ENCODE data around the gene BDKRB1. TPM values are rescaled to one million over a fixed set of nuclear protein-coding genes. Genes with fewer than 3 reads are reported as not detected.

BDKRB1 gene
- total RNA-seq, 2 experiments from 2014 or later, result not detected

DNA sequence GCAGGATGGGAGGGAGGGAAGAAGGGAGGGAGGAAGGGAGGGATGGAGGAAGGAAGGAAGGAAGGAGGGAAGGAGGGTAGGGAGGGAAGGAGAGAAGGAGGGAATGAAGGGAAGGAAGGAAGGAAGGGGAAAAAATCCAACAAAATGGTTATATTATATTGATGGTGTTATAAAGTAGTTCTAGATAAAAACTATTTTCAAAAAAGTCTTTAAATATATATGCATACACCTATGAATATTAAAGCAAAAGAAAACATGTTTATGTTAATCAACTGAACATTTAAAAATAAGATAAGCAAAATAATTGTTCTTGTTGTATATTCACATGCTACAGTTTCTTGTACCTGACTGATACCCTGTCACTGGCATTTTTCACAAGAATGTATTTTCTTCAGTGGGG is 1.9 kb downstream of the BDKRB1 start:
- Mint-ChIP-seq H3K36me3 (no peaks in the 10 kb centered on the region), H3K9me3 (ENCODE audit: low read depth) (no peaks in the 10 kb centered on the region), H3K4me1 (no peaks in the 10 kb centered on the region), H3K27ac (no peak overlapping the region), H3K27me3 (peaks cover 52% of the 10 kb centered on the region), H3K4me3 (no peak overlapping the region)
- DNase-seq, result no peak
- no peak for ATAC-seq
- CTCF ChIA-PET, result no interaction called here

GRCh38 chr14:96260341-96260821 is 4.4 kb downstream of the BDKRB1 start:
- Mint-ChIP-seq H3K4me3 (no peak overlapping the region), H3K9me3 (ENCODE audit: low read depth) (no peaks in the 10 kb centered on the region), H3K27me3 (peaks cover 47% of the 10 kb centered on the region), H3K27ac (no peak overlapping the region), H3K4me1 (no peaks in the 10 kb centered on the region), H3K36me3 (no peaks in the 10 kb centered on the region)
- no peak for DNase-seq
- CTCF ChIA-PET, result no interaction called here
- ATAC-seq, result no peak

DNA sequence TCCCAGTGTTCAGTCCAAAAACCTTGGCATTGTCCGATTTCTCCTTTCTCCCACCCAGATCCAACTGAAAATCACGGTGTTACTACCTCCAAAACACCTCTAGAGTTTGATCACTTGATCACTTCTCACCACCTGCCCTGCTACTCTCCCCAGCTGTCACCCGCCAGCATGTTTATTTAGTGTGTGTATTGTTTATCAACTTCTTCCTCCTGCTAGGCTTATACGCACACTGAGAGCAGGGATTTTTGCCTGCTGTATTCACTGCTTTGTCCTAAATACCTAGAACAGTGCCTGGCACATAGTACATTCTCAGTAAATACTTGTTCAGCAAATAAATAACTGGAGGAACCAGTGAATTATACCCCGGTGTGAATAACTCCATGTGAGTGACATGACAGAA is 5.0 kb downstream of the BDKRB1 start:
- ATAC-seq (no peak), DNase-seq (no peak)
- Mint-ChIP-seq H3K4me1 (no peaks in the 10 kb centered on the region), H3K27ac (no peak overlapping the region), H3K27me3 (peaks cover 41% of the 10 kb centered on the region), H3K9me3 (ENCODE audit: low read depth) (no peaks in the 10 kb centered on the region), H3K4me3 (no peak overlapping the region), H3K36me3 (no peaks in the 10 kb centered on the region)
- CTCF ChIA-PET, result no interaction called here

- Mint-ChIP-seq H3K9me3 (ENCODE audit: low read depth) (no peaks in the 10 kb centered on the region), H3K36me3 (no peaks in the 10 kb centered on the region), H3K4me1 (no peaks in the 10 kb centered on the region), H3K27ac (no peak overlapping the region), H3K27me3 (peaks cover 31% of the 10 kb centered on the region), H3K4me3 (no peak overlapping the region)
- CTCF ChIA-PET, result interaction anchor here (0.6 to 1.1 kb wide), 3 partner anchors 11 to 83 kb away, joined by 3 to 4 read pairs (median 3); no protein-coding TSS in a partner anchor
- DNase-seq (no peak), ATAC-seq (no peak)
Observed at GRCh38 chr14:96261772-96262655, 6.0 kb downstream of the BDKRB1 start.

- H3K9me3 Mint-ChIP-seq (ENCODE audit: low read depth), result no peaks in the 10 kb centered on the region
- no peak overlapping the region for H3K27ac Mint-ChIP-seq
- H3K4me1 Mint-ChIP-seq, result no peaks in the 10 kb centered on the region
- no peak for DNase-seq
- no peak for ATAC-seq
- peaks cover 25% of the 10 kb centered on the region for H3K27me3 Mint-ChIP-seq
- CTCF ChIA-PET, result no interaction called here
- no peaks in the 10 kb centered on the region for H3K36me3 Mint-ChIP-seq
- H3K4me3 Mint-ChIP-seq, result no peak overlapping the region
Observed at GRCh38 chr14:96263347-96264199, 7.6 kb downstream of the BDKRB1 start.

GRCh38 chr14:96264200-96264553 is 8.2 kb downstream of the BDKRB1 start:
- Mint-ChIP-seq H3K9me3 (ENCODE audit: low read depth) (no peaks in the 10 kb centered on the region), H3K27me3 (peaks cover 19% of the 10 kb centered on the region), H3K4me3 (no peak overlapping the region), H3K36me3 (no peaks in the 10 kb centered on the region), H3K4me1 (no peaks in the 10 kb centered on the region), H3K27ac (no peak overlapping the region)
- ATAC-seq (no peak), DNase-seq (no peak)
- CTCF ChIA-PET, result no interaction called here

- no peak for ATAC-seq
- no peaks in the 10 kb centered on the region for H3K4me1 Mint-ChIP-seq
- no peak for DNase-seq
- no peaks in the 10 kb centered on the region for H3K9me3 Mint-ChIP-seq (ENCODE audit: low read depth)
- CTCF ChIA-PET, result no interaction called here
- peaks cover 13% of the 10 kb centered on the region for H3K27me3 Mint-ChIP-seq
- H3K4me3 Mint-ChIP-seq, result no peak overlapping the region
- no peaks in the 10 kb centered on the region for H3K36me3 Mint-ChIP-seq
- H3K27ac Mint-ChIP-seq, result no peak overlapping the region
Observed at GRCh38 chr14:96264853-96265252, 8.8 kb downstream of the BDKRB1 start.

DNA sequence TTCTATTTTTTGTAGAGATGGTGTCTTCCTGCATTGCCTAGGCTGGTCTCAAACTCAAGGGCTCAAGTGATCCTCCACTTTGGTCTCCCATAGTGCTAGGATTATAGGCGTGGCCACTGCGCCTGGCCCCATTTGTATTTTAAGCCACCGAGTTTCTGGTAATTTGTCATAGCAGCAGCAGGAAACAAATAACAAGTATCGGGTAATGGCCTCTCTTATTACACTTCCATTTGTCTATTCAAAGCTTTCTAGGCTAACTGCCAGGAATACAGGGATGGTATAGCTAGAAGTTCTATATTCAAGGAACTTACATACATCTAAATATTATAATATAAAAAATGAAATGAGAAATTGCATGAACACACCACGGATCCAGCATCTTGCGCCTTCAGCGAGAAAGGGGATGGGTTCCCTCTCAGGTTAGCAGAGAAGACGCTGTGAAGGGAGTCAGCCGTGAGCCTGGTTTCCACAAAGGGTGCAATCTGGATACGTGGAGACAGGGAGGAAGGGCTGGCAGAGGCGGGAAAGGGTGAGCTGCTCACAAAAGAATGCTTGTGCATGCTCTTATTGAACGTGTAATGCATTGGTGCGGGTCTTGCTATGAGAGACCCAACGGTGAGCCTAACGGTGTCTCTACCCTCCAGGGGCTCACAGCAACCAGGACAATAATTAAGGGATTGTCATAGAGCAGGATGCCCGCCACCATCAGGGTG is 9.5 kb downstream of the BDKRB1 start:
- Mint-ChIP-seq H3K9me3 (ENCODE audit: low read depth) (no peaks in the 10 kb centered on the region), H3K36me3 (no peaks in the 10 kb centered on the region), H3K4me3 (no peak overlapping the region), H3K27ac (no peak overlapping the region), H3K4me1 (no peaks in the 10 kb centered on the region), H3K27me3 (peaks cover 7% of the 10 kb centered on the region)
- CTCF ChIA-PET, result no interaction called here
- ATAC-seq, result no peak
- DNase-seq, result no peak

GRCh38 chr14:96267336-96267735 is 11.3 kb downstream of the BDKRB1 start:
- CTCF ChIA-PET, result no interaction called here
- no peaks in the 10 kb centered on the region for H3K27me3 Mint-ChIP-seq
- ATAC-seq (no peak), DNase-seq (no peak)
- peaks cover 3% of the 10 kb centered on the region for H3K9me3 Mint-ChIP-seq (ENCODE audit: low read depth)
- H3K36me3 Mint-ChIP-seq, result no peaks in the 10 kb centered on the region
- H3K4me1 Mint-ChIP-seq, result no peaks in the 10 kb centered on the region
- no peak overlapping the region for H3K4me3 Mint-ChIP-seq
- no peak overlapping the region for H3K27ac Mint-ChIP-seq

GRCh38 chr14:96267916-96268315 is 11.9 kb downstream of the BDKRB1 start:
- no peak for ATAC-seq
- Mint-ChIP-seq H3K27me3 (no peaks in the 10 kb centered on the region), H3K36me3 (no peaks in the 10 kb centered on the region), H3K9me3 (ENCODE audit: low read depth) (peaks cover 3% of the 10 kb centered on the region), H3K4me1 (no peaks in the 10 kb centered on the region), H3K4me3 (no peak overlapping the region), H3K27ac (no peak overlapping the region)
- CTCF ChIA-PET, result no interaction called here
- no peak for DNase-seq

GRCh38 chr14:96268431-96269358 is 12.7 kb downstream of the BDKRB1 start:
- H3K27ac Mint-ChIP-seq, result no peak overlapping the region
- CTCF ChIA-PET, result no interaction called here
- peaks cover 3% of the 10 kb centered on the region for H3K9me3 Mint-ChIP-seq (ENCODE audit: low read depth)

DNA sequence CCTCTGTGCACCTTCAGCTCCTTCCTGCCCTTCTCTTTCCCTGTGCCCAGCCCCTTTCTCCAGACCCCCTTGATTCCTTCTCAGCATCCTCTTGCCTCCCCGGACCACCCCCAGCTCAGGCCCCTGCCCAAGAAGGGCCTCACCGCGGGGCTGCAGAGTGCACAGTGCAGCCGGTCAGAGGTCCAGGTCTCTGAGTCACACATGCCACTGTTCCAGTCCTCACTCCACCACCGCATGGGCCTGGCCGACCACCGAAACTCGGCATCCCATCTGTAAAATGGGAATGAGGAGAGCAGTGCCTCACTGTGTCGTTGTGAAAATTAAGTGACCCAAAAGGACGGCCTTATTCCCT is 13.3 kb downstream of the BDKRB1 start:
- H3K4me1 Mint-ChIP-seq, result no peaks in the 10 kb centered on the region
- H3K36me3 Mint-ChIP-seq, result no peaks in the 10 kb centered on the region
- H3K27ac Mint-ChIP-seq, result no peak overlapping the region
- peaks cover 3% of the 10 kb centered on the region for H3K9me3 Mint-ChIP-seq (ENCODE audit: low read depth)
- ATAC-seq (no peak), DNase-seq (no peak)
- no peak overlapping the region for H3K4me3 Mint-ChIP-seq
- CTCF ChIA-PET, result no interaction called here
- no peaks in the 10 kb centered on the region for H3K27me3 Mint-ChIP-seq

More at GRCh38 chr14:96268431-96269358, 12.7 kb downstream of the BDKRB1 start:
- Mint-ChIP-seq H3K36me3 (no peaks in the 10 kb centered on the region), H3K4me1 (no peaks in the 10 kb centered on the region), H3K4me3 (no peak overlapping the region), H3K27me3 (no peaks in the 10 kb centered on the region)
- ATAC-seq, result no peak
- DNase-seq, result no peak
